ES-I3 (cell line): ENCODE results near the gene APOBEC3B.
"Not testable (repeated sequence)": the region's sequence is repeated elsewhere in the genome, so short reads cannot be mapped to it uniquely, and the experiment has no call there.

Experiments
- H3K36me3 ChIP-seq: 2 replicates; pipeline ENCODE4 v1.6.1; 2013; ENCODE audit warnings: mild to moderate bottlenecking, low read length, control low read depth, moderate library complexity; ENCODE audit not compliant: insufficient read depth
- H3K4me1 ChIP-seq: 2 replicates; pipeline ENCODE4 v1.6.1; 2013; ENCODE audit warnings: mild to moderate bottlenecking, control low read depth, low read length; ENCODE audit not compliant: insufficient read depth
- H3K9ac ChIP-seq: 2 replicates; pipeline ENCODE4 v1.6.1; 2013; ENCODE audit warnings: low read depth, mild to moderate bottlenecking, low read length, moderate library complexity
- H3K9me3 ChIP-seq: 2 replicates; pipeline ENCODE4 v1.6.1; 2013; ENCODE audit warnings: mild to moderate bottlenecking, low read length, moderate library complexity; ENCODE audit not compliant: control insufficient read depth, insufficient read depth

APOBEC3B gene

DNA sequence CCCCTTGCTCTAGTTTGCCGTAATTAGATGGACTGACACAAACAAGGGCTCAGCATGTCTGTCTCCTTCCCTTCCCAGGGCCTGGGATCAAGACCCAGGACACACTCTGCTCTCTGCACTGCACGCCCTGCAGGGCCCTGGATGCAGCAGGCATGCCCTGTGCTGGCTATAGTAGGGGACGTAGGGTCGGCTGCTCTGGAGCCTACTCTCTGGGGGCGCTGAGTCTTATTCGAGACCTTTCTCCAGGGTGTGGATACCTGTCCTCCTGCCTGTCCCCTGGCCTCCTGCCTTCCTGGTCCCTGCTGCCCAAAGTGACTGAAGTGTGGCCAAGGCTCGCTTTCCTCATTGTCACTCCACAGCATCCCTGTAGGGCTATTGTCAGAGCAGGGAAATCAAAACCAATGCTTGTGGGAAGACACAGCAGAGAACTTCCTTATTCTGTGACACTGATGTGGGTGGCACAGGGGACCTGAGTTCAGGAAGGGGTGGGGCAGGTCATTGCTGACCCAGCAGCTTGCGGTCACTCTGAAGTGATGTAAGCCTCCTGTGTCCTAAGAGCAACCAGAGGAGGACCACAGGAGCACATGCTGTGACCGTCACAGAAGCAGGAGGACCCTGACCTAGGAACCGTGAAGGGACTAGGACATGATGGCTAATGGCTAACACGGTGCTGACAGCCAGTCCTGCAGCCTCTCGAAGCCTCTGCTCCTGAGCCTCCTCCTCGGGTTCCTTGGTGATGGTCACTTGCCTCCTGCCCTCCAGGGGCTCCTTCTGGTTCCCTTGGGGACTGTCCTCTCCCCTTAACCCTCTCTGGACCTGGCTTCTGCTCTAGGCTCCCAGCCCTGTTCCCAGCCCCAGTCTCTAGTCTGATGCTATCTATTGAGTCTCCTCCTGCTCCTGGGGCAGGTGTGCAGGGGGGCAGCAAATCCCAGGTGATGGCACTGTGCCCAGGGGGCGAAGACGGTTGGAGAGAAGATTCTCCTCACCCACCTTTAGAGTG lies 14.4 kb upstream of the APOBEC3B start:
- Histone ChIP-seq H3K36me3 (no peaks in the 10 kb centered on the region), H3K9ac (no peak overlapping the region), H3K4me1 (no peaks in the 10 kb centered on the region; the same call in 1 of the 2 replicates), H3K9me3 (no peaks in the 10 kb centered on the region)

DNA sequence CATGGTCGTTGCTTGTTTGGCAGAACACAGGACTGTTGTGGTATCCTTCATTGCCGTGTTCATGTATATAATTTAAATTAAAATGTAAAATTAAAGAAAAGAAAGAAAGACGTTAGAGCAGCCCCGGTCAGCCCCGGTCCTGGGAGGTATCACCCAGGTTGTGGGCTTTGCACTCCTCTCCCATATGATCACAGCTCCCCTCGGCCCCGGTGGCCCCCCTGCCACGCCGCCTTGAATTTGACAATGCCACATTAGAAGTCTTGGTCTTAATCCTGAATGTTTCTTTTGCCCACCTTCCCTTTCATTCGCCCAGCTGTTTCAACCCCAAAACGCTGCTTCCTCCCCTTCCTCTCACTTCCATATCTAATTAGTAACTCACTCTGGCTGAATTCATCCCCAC lies 13.3 kb upstream of the APOBEC3B start:
- Histone ChIP-seq H3K9me3 (no peaks in the 10 kb centered on the region), H3K36me3 (no peaks in the 10 kb centered on the region), H3K9ac (no peak overlapping the region), H3K4me1 (no peaks in the 10 kb centered on the region; the same call in 1 of the 2 replicates)

DNA sequence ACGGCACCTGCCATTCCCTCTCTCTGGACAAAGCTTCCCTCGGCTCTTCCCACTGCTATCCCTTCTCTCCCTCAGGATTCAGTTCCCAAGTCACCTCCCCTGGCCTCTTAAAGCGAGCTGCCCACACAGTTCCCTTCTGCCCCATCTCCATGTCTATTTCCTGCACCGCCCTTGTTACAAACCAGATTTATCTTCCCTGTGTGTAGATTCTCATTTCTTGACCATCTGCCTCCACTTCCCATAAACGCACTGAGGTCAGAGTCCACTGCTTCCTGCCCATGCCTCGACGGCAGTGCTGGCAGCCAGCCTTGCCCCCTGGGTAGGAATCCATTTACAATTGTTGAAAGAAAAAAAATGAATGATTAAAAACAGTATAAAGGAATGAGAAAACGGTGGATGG lies 11.6 kb upstream of the APOBEC3B start:
- Histone ChIP-seq H3K9me3 (no peaks in the 10 kb centered on the region), H3K9ac (no peak overlapping the region)

DNA sequence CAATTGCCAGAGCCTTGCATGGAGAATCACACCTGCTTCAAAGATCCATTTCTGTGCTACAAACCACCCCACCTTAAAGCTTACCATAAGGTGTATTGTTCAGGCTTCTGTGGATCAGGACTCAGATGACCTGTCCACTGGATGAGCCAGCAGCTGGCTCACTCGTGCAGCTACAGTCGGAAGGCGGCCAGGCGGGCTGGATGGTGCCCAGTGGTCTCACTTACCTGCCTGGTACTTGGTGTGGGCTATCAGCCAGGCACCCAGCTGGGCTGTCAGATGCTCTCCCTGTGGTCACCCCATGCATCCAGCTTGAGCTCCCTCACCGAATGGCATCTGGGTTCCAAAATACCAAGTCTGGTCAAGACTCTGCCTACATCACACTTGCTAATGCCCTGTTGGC lies 10.9 kb upstream of the APOBEC3B start:
- Histone ChIP-seq H3K36me3 (no peaks in the 10 kb centered on the region), H3K4me1 (no peaks in the 10 kb centered on the region), H3K9ac (no peak overlapping the region), H3K9me3 (no peaks in the 10 kb centered on the region)

More for the DNA sequence above, 11.6 kb upstream of the APOBEC3B start:
- Histone ChIP-seq H3K4me1 (no peaks in the 10 kb centered on the region; the same call in 1 of the 2 replicates), H3K36me3 (no peaks in the 10 kb centered on the region)

DNA sequence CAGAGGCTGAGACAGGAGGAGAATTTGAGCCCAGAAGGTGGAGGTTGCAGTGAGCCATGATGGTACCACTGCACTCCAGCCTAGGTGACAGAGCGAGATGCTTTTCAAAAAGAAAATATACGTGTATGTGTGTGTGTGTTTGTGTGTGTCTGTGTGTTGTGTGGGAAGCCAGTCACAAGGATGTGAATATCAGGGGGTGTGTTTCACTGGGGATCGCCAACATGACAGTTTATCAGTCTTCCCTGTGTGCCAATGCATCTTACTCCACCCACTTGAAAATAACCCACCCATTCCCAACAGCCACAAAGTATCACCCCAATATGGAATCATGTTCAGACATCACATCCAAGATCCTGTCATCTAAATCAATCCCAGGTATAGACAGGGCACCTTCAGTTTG lies 10.4 kb upstream of the APOBEC3B start:
- Histone ChIP-seq H3K9me3 (no peaks in the 10 kb centered on the region), H3K4me1 (no peaks in the 10 kb centered on the region), H3K36me3 (no peaks in the 10 kb centered on the region), H3K9ac (no peak overlapping the region)

DNA sequence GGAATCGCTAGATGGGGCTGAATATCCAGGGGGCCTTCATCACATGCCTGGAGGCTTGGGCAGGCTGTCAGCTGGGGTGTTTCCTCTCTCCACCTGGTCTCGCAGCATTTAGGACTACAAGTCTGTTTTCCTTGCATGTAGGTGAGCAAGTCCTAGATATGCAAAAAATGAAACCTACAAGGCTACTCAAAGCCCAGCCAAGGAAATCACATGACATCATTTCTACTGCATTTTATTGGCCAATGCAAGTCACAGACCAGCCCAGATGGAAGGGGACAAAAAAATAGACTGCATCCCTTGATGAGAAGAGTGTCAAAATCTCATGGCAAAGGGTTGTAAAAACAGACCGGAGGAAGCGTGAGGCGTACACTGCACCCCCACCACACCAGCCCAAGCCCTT lies 9.6 kb upstream of the APOBEC3B start:
- H3K9me3 ChIP-seq = peaks cover 5% of the 10 kb centered on the region

DNA sequence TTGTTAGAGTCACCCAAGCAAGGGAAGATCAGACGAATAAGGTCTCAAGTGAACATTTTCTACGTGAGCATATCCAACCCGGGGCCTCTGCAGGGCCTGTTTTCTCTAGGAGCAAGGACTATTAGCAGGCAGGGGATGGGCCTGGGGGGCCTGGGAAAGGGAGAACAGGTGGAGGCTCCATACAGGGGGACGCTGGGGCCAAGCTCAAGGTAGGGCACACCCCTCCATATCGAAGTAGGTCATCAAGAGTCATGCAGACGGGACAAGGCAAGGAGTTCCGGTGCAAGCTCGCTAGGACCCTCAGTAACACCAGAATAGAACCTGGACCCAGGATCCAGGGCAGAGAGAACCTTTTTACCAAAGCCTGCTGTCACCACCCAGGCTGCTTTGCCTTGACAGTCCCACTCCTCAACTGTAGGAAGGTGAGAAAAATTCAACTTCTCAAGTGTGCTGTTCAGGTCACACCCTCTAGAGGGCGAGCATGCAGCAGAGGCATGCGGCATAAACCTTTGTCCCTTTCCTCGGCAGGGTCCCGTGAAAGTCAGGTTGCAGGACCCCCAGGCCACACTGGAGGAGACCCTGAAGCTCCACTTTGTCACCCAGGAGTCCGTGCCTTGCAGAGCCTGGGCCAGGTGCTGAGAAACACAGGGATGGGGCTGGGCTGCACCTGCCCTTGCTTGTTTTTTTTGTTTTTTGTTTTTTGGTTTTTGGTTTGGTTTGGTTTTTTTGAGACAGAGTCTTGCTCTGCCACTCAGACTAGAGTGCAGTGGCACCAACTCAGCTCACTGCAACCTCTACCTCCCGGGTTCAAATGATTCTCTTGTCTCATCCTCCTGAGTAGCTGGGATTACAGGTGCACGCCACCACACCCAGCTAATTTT lies 8.6 kb upstream of the APOBEC3B start:
- H3K4me1 ChIP-seq = no peaks in the 10 kb centered on the region
- H3K9me3 ChIP-seq = peaks cover 6% of the 10 kb centered on the region
- H3K36me3 ChIP-seq = no peaks in the 10 kb centered on the region
- H3K9ac ChIP-seq = no peak overlapping the region

More for the DNA sequence above, 9.6 kb upstream of the APOBEC3B start:
- Histone ChIP-seq H3K4me1 (no peaks in the 10 kb centered on the region), H3K36me3 (no peaks in the 10 kb centered on the region), H3K9ac (no peak overlapping the region)

DNA sequence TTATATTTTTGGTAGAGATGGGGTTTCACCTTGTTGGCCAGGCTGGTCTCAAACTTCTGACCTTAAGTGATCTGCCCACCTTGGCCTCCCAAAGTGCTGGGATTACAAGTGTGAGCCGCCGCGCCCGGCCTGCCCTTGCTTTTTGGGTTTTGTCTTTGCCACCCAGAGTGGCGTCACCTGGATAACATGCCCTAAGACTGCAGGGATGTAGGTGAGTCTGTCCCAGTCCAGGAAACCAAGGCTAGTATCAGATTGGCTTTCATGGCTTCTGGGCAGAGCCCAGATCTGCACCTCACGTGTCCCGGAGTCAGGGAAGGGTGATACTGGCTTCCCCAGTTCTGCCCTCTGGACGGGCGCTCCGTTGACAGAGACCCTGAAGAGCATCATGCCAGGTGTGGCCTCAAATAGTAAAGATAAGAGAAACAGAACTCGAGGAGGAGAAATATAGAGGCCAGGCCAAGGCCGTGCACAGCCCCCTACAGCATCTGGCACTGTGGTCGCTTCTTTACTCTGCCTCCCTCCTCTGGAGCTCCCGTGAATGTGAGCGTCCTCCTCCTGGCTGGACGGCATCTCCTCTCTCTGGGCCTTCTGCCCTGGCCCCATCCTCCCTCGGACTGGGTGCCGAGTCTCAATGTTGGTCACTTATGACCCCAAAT lies 7.8 kb upstream of the APOBEC3B start:
- Histone ChIP-seq H3K4me1 (no peaks in the 10 kb centered on the region), H3K36me3 (no peaks in the 10 kb centered on the region), H3K9ac (no peak overlapping the region), H3K9me3 (peaks cover 6% of the 10 kb centered on the region)

DNA sequence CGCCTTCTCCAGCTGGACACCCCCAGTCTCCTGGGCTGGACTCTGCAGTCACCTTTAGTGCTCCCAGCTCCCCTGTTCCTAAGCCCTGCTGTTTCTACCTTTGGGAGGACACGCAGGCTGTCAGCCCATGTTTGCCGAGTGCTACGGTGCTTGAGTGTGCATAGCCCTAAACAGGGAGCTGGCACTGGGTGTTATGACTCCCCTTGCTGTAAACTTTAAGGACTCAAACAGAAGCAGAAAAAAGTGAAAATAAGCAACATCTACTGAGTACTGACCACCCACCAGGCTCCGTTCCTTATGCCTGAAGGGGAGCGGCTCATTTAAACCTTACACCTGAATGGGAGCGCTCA lies 7.3 kb upstream of the APOBEC3B start:
- no peaks in the 10 kb centered on the region for H3K4me1 ChIP-seq
- peaks cover 6% of the 10 kb centered on the region for H3K9me3 ChIP-seq
- H3K9ac ChIP-seq = no peak overlapping the region
- H3K36me3 ChIP-seq = no peaks in the 10 kb centered on the region

DNA sequence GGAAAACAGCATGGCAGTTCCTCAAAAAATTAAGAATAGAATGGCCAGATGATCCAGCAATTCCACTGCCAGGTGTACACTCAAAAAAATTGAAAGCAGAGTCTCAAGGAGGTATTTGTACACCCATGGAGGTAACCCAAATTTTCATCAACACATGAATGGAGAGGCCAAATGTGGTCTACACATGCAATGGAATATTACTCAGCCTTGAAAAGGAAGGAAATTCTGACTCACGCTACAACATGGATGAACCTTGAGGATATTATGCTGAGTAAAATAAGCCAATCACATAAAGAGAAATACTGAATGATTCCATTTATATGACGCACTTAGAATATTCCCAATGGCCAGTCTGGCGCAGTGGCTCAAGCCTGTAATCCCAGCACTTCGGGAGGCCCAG lies 4.9 kb upstream of the APOBEC3B start:
- not testable (repeated sequence) for H3K36me3 ChIP-seq, H3K4me1 ChIP-seq, H3K9me3 ChIP-seq, H3K9ac ChIP-seq

DNA sequence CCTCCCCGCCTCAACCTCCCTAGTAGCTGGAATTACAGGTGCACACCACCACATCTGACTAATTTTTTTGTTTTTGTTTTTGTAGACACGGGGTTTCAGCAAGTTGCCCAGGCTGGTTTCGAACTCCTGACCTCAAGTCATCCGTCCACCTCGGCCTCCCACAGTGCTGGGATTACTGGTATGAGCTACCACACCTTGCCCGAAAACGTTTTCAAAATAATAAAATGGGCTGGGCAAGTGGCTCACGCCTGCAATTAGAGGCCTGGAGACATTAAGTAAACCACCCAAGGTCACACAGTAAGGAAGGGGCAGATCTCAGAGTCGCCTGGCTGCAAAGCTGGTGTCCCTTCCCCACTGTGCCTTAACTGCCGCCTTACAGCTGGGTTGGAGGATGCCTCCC lies 1.6 kb upstream of the APOBEC3B start:
- H3K4me1 ChIP-seq, H3K9ac ChIP-seq, H3K36me3 ChIP-seq: not testable (repeated sequence)
- H3K9me3 ChIP-seq = peaks cover 18% of the 10 kb centered on the region

DNA sequence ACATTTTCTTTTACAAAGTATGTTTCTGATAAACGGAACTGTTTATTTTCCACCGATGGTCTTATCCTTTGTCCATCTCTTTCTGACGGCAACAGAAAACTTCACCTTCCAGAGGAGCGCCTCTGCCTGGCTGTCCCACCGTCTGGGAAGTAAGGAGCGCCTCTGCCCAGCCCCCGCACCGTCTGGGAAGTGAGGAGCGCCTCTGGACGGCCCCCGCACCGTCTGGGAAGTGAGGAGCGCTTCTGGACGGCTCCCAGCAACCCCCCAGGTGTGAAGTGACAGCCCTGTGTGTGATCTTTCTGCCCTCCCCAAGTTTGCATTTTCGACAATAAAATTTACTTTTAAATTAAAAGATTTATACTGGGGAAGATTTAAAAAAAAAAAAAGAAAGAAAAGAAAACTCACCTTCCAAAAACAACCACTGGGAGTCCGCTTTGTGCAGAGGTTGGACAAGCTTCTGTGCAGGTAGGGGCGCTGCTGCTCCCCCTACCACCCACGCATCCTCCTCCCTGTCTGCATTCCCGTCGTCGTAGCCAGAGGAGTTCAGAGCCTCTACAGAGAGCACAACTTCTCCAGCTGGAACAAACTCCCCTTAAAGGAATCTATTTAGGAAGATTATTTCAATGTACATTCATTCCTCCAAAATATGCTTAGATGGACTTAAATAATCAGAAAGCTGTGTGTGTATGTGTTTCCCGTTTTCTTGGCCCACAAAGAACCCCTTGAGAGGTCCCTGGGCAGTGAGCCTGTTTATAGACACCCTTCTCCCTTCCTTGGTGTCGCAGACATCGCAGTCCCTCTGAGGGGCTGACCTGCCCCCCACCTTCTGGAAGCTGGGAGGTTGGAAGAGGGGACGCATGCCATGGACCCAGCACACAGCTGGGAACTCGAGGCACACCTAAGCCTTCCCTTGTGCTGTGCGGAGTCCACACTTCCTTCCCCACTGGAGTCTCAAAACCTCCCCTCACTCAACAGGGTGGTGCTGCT lies 849 bp upstream of the APOBEC3B start:
- H3K4me1 ChIP-seq = peaks cover 8% of the 10 kb centered on the region; the same call in 1 of the 2 replicates
- H3K9ac ChIP-seq = no peak overlapping the region
- H3K36me3 ChIP-seq = no peaks in the 10 kb centered on the region
- peaks cover 18% of the 10 kb centered on the region for H3K9me3 ChIP-seq

DNA sequence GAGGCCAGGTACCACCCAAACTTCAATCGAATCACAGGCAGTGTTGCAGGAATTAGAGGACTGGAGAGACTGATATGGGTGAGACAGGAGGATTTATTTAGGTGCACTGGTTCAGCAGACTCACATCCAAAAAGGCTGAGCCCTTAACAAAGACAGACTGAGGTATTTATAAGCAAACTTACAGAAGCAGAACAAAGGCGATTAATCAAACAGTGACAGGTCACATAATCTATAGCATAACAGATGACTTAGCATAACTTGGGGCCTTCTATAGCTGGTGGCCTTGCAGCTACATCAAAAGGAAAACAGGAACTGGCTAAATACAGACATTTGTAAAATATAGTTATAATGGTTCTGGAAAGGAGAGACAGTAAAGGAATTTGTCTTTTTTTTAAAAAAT lies 2.1 kb downstream of the APOBEC3B start:
- peaks cover 10% of the 10 kb centered on the region; the same call in 1 of the 2 replicates for H3K4me1 ChIP-seq
- H3K9me3 ChIP-seq = peaks cover 12% of the 10 kb centered on the region
- no peaks in the 10 kb centered on the region for H3K36me3 ChIP-seq
- no peak overlapping the region for H3K9ac ChIP-seq
